ENCODE results near the gene FARSA. TPM values are rescaled to one million over a fixed set of nuclear protein-coding genes. Genes with fewer than 3 reads are reported as not detected.

FARSA gene
- polyA plus RNA-seq, 3 donors = 29.0 to 49.2 (median 47.9) TPM

DNA sequence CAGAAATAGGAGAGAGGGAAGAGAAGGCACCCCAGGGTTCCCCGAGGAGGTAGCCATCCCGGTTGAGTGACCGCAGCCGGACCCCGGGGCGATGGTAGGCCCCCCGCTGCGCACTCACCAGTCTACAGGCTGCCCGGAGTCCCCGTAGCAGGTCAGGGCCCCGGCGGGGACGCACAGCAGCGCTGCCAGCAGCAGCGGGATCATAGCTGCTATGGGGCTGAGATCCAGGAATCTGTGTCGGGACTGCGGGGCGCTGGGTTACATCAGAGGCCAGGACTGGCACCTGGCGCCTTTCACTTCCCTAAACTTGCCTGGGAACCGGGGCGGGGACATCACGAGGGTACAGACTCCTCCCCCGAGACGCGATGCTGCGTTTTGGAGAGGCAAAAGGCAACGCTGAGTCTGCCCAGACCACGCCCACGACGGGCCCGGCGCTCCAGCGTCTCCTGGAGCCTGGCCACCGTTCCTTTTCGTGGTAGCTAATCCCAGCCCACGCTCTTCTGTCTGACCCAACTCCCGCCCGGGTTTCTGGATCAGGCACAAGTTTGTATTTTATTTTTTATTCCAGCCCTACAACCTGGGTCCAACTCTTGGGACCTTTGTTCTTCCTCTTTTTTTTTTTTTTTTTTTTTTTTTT, 52.2 kb downstream of the FARSA start, which contains the start of gene DNASE2:
DNASE2 (minus strand) TSS at position 278 of the 637 bp plus-strand sequence; CDS start at position 204, 74 bp downstream.
- peak within 1 kb of the TSS; percentile 90 to 94 for H3K27ac ChIP-seq (ENCODE audit: low read depth in 1 of 2, low read length in 2 of 2)
- Mint-ChIP-seq H3K27ac (peak within 1 kb of the TSS; percentile 97 to 98 (median 97)), H3K4me3 (peak within 1 kb of the TSS; percentile 86 to 92), H3K27me3 (ENCODE audit: low read depth in 3 of 3) (peaks cover 4 to 20% (median 11%) of the 10 kb centered on the region in 3 donors), H3K4me1 (peaks cover 52% of the 10 kb centered on the region), H3K9me3 (peaks cover 8 to 32% (median 18%) of the 10 kb centered on the region in 7 donors), H3K36me3 (peaks cover 9 to 19% of the 10 kb centered on the region in 2 donors)
- H3K4me3 ChIP-seq (replicated peaks in 1 of 3; ENCODE audit: low read depth in 2 of 3, low read length in 3 of 3) = peak within 1 kb of the TSS; percentile 57 to 80 (median 78)
- H4K20me1 ChIP-seq (ENCODE audit: insufficient read depth, low read length) = peaks cover 15% of the 10 kb centered on the region
- peaks cover 0 to 4% of the 10 kb centered on the region in 2 donors for H3K27me3 ChIP-seq (ENCODE audit: control insufficient read depth in 2 of 2, insufficient read depth in 2 of 2, low read length in 2 of 2)
- H3K4me2 ChIP-seq (replicated peaks; ENCODE audit: extremely low read depth, low read length, poor library complexity, severe bottlenecking) = peak within 1 kb of the TSS; percentile 83
- H3K79me2 ChIP-seq (ENCODE audit: insufficient read depth, low read length) = no peaks in the 10 kb centered on the region
- peak within 1 kb of the TSS; percentile 68 for H2AFZ ChIP-seq (ENCODE audit: insufficient read depth, low read depth, low read length, poor library complexity, severe bottlenecking)
- DNase-seq = peak; percentile 96 to 98 (median 97)
- peaks cover 4 to 21% of the 10 kb centered on the region in 2 donors for H3K9me3 ChIP-seq (replicated peaks in 1 of 2; ENCODE audit: control insufficient read depth in 1 of 2, insufficient read depth in 1 of 2, low read length in 2 of 2)
- H3K36me3 ChIP-seq (replicated peaks in 1 of 2; ENCODE audit: control insufficient read depth in 1 of 2, insufficient read depth in 2 of 2, low read length in 2 of 2) = peaks cover 0 to 11% of the 10 kb centered on the region in 2 donors
- peak within 1 kb of the TSS; percentile 86 for H3K9ac ChIP-seq (ENCODE audit: insufficient read depth, low read length, poor library complexity, severe bottlenecking)
- H3K4me1 ChIP-seq (ENCODE audit: control insufficient read depth in 1 of 2, insufficient read depth in 2 of 2, low read length in 2 of 2) = peaks cover 59 to 68% of the 10 kb centered on the region in 2 donors
- intact Hi-C loops (cut with micrococcal nuclease) = loop anchor here in 1 of 2 donors (10.0 kb wide), 2 partner anchors 54 to 84 kb away; partner anchors contain the start of genes CALR, DAND5 and FARSA
- TF ChIP-seq, protein P1, sequence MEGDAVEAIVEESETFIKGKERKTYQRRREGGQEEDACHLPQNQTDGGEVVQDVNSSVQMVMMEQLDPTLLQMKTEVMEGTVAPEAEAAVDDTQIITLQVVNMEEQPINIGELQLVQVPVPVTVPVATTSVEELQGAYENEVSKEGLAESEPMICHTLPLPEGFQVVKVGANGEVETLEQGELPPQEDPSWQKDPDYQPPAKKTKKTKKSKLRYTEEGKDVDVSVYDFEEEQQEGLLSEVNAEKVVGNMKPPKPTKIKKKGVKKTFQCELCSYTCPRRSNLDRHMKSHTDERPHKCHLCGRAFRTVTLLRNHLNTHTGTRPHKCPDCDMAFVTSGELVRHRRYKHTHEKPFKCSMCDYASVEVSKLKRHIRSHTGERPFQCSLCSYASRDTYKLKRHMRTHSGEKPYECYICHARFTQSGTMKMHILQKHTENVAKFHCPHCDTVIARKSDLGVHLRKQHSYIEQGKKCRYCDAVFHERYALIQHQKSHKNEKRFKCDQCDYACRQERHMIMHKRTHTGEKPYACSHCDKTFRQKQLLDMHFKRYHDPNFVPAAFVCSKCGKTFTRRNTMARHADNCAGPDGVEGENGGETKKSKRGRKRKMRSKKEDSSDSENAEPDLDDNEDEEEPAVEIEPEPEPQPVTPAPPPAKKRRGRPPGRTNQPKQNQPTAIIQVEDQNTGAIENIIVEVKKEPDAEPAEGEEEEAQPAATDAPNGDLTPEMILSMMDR (IDR thresholded peaks at IDR 0.05) = no peak
- under 1% methylated on average over 36 of the region's 38 CpGs for WGBS (ENCODE audit: insufficient coverage)

DNA sequence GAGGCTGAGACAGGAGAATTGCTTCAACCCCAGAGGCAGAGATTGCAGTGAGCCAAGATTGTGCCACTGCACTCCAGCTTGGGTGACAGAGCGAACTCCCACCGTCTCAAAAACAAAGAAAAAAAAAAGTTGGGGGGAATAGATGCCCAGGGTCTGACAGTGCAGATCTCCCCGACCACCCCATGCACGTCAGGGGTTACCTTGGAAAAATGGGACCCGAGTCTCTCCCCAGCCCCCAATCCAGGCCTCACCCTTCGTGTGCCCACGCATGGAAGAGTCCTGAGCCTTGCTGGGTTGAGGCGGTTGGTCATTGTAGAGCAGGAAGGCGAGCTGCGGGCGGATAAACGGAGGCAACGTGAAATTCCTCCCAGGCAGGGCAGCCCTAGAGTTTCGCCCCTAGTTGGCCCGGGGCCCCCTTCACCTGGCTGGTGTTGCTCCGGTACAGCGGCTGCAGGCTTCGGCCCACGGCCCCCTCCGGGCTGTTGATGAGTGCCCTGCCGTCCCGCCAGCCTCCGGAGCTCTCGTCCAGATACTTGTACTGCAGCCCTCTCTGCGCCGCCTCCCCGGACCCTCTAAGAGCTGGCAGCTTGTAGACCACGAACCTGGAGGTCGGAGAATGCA, 52.9 kb downstream of the FARSA start:
- peaks cover 53 to 62% of the 10 kb centered on the region in 2 donors for H3K4me1 ChIP-seq (ENCODE audit: control insufficient read depth in 1 of 2, insufficient read depth in 2 of 2, low read length in 2 of 2)
- Mint-ChIP-seq H3K9me3 (peaks cover 8 to 32% (median 18%) of the 10 kb centered on the region in 7 donors), H3K4me1 (peaks cover 50% of the 10 kb centered on the region), H3K27ac (peak overlapping the region; percentile 93 to 98 (median 97)), H3K4me3 (peak overlapping the region; percentile 86 to 92), H3K27me3 (ENCODE audit: low read depth in 3 of 3) (peaks cover 0 to 14% (median 8%) of the 10 kb centered on the region in 3 donors), H3K36me3 (peaks cover 9 to 26% of the 10 kb centered on the region in 2 donors)
- H3K4me2 ChIP-seq (replicated peaks; ENCODE audit: extremely low read depth, low read length, poor library complexity, severe bottlenecking) = peak overlapping the region; percentile 83
- WGBS (ENCODE audit: insufficient coverage) = 3% methylated on average over 22 of the region's 29 CpGs
- peak overlapping the region; percentile 68 for H2AFZ ChIP-seq (ENCODE audit: insufficient read depth, low read depth, low read length, poor library complexity, severe bottlenecking)
- H3K9ac ChIP-seq (ENCODE audit: insufficient read depth, low read length, poor library complexity, severe bottlenecking) = peak overlapping the region; percentile 86
- H3K79me2 ChIP-seq (ENCODE audit: insufficient read depth, low read length) = no peaks in the 10 kb centered on the region
- peaks cover 21% of the 10 kb centered on the region for H4K20me1 ChIP-seq (ENCODE audit: insufficient read depth, low read length)
- TF ChIP-seq, protein P1 (IDR thresholded peaks at IDR 0.05) = no peak
- peak overlapping the region; percentile 57 to 80 (median 78) for H3K4me3 ChIP-seq (replicated peaks in 1 of 3; ENCODE audit: low read depth in 2 of 3, low read length in 3 of 3)
- peak overlapping the region; percentile 90 to 94 for H3K27ac ChIP-seq (ENCODE audit: low read depth in 1 of 2, low read length in 2 of 2)
- DNase-seq = no peak
- intact Hi-C loops (cut with micrococcal nuclease) = loop anchor here in 1 of 2 donors (10.0 kb wide), 2 partner anchors 54 to 84 kb away; partner anchors contain the start of genes CALR, DAND5 and FARSA
- no peaks in the 10 kb centered on the region for H3K27me3 ChIP-seq (ENCODE audit: control insufficient read depth in 2 of 2, insufficient read depth in 2 of 2, low read length in 2 of 2)
- H3K36me3 ChIP-seq (replicated peaks in 1 of 2; ENCODE audit: control insufficient read depth in 1 of 2, insufficient read depth in 2 of 2, low read length in 2 of 2) = peaks cover 0 to 11% of the 10 kb centered on the region in 2 donors
- H3K9me3 ChIP-seq (replicated peaks in 1 of 2; ENCODE audit: control insufficient read depth in 1 of 2, insufficient read depth in 1 of 2, low read length in 2 of 2) = peaks cover 4 to 21% of the 10 kb centered on the region in 2 donors
